ENCODE measurements around the gene PHLDB3.

DNA sequence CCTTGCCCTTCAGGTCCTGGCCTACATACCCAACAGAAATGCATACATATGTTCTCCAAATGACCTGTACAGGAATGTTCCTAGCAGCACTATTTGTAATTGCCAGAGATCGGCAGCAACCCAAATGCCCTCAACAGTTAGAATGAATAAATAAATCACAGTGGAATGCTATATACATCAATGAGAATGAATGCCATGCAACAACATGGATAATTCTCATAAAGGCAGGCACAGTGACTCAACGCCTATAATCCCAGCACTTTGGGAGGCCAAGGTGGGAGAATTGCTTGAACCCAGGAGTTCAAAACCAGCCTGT lies 71.2 kb downstream of the PHLDB3 start:
- TF ChIP-seq, protein P1, sequence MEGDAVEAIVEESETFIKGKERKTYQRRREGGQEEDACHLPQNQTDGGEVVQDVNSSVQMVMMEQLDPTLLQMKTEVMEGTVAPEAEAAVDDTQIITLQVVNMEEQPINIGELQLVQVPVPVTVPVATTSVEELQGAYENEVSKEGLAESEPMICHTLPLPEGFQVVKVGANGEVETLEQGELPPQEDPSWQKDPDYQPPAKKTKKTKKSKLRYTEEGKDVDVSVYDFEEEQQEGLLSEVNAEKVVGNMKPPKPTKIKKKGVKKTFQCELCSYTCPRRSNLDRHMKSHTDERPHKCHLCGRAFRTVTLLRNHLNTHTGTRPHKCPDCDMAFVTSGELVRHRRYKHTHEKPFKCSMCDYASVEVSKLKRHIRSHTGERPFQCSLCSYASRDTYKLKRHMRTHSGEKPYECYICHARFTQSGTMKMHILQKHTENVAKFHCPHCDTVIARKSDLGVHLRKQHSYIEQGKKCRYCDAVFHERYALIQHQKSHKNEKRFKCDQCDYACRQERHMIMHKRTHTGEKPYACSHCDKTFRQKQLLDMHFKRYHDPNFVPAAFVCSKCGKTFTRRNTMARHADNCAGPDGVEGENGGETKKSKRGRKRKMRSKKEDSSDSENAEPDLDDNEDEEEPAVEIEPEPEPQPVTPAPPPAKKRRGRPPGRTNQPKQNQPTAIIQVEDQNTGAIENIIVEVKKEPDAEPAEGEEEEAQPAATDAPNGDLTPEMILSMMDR (IDR thresholded peaks at IDR 0.05): no peak
- no peak for TF ChIP-seq POLR2A (IDR thresholded peaks at IDR 0.05)
- no peak for TF ChIP-seq POLR2AphosphoS5 (IDR thresholded peaks at IDR 0.05)

Measured in sigmoid colon (tissue), 4 donors.